Tibial nerve (tissue), 4 donors: ENCODE data around the gene CRB1. TPM values are rescaled to one million over a fixed set of nuclear protein-coding genes. Genes with fewer than 3 reads are reported as not detected.

Source experiments
- DNase-seq, 2 donors: peaks; one replicate each; pipeline ENCODE4 v3.0.0-alpha.2; 2019; ENCODE audit warnings: low spot score in 2 of 2
- H3K27ac ChIP-seq, 4 donors: fragments of 200-600 bp; sonication (generic) in 3 of 4; one replicate each; pipeline ENCODE4 v1.5.1; 2017 to 2019; ENCODE audit warnings: mild to moderate bottlenecking in 1 of 4
- H3K27me3 ChIP-seq, 2 donors: fragments of 200-600 bp; sonication (generic) in 1 of 2; one replicate each; pipeline versions ENCODE4 v1.5.1 to v1.6.0; 2017 to 2019
- H3K36me3 ChIP-seq, 3 donors: fragments of 200-600 bp; sonication (generic); one replicate each; pipeline ENCODE4 v1.5.1; 2018 to 2019
- H3K4me1 ChIP-seq, 4 donors: fragments of 200-600 bp; sonication (generic) in 3 of 4; one replicate each; pipeline ENCODE4 v1.5.1; 2017 to 2019
- H3K4me3 ChIP-seq, 4 donors: fragments of 200-600 bp; sonication (generic) in 3 of 4; one replicate each; pipeline ENCODE4 v1.5.1; 2017 to 2019; ENCODE audit warnings: mild to moderate bottlenecking in 1 of 4, moderate library complexity in 1 of 4
- H3K9me3 ChIP-seq, 4 donors: fragments of 200-600 bp; sonication (generic) in 3 of 4; one replicate each; pipeline ENCODE4 v1.5.1; 2017 to 2019
- CTCF ChIP-seq, 5 experiments: fragments of 200-600 bp in 3 of 5; fragments of 450-650 bp in 2 of 5; sonication (generic) in 3 of 5; IDR thresholded peaks; one replicate each; pipeline ENCODE4 v1.5.1; 2016 to 2019; ENCODE audit warnings: antibody characterized with exemption in 5 of 5, mild to moderate bottlenecking in 3 of 5, moderate library complexity in 2 of 5
- EP300 ChIP-seq, 2 donors: sonication (generic); formaldehyde crosslinking; IDR thresholded peaks; one replicate each; pipeline ENCODE4 v1.6.1; 2017; ENCODE audit warnings: antibody characterized with exemption in 2 of 2, mild to moderate bottlenecking in 1 of 2
- POLR2A ChIP-seq, 2 donors: fragments of 450-650 bp; IDR thresholded peaks; one replicate each; pipeline ENCODE4 v1.6.1; 2017; ENCODE audit warnings: antibody characterized with exemption in 2 of 2, mild to moderate bottlenecking in 2 of 2, moderate library complexity in 2 of 2
- WGBS, 2 donors: methylation state at CpG; one replicate each; pipeline ENCODE4 v1.1.5; 2018; 5-methylcytosine and 5-hydroxymethylcytosine counted together
- total RNA-seq, 4 donors: library from RNA; depleted of rRNA; stranded (reverse); fragments of >200 nt; gene quantifications; one replicate each; pipeline ENCODE4 v1.1.0, GENCODE V29; 2016

The CRB1 gene
- total RNA-seq, 4 donors from 2014 or later: 0.60 to 4.0 (median 1.7) TPM

GRCh38 chr1:197327776-197328364 lies 59.8 kb downstream of the CRB1 start:
- Histone ChIP-seq H3K27ac (peak overlapping the region in 1 of 4 donors; percentile 48), H3K9me3 (no peaks in the 10 kb centered on the region), H3K36me3 (no peaks in the 10 kb centered on the region), H3K27me3 (no peaks in the 10 kb centered on the region), H3K4me1 (no peaks in the 10 kb centered on the region), H3K4me3 (no peak overlapping the region)
- TF ChIP-seq CTCF (IDR thresholded peaks at IDR 0.05) (peak; percentile 33 to 61 (median 53)), EP300 (IDR thresholded peaks at IDR 0.05) (no peak)
- WGBS, 2 donors: 27 to 32% methylated on average over 2 of the region's 2 CpGs
- no peak for DNase-seq

- Histone ChIP-seq H3K27me3 (no peaks in the 10 kb centered on the region), H3K9me3 (no peaks in the 10 kb centered on the region), H3K4me3 (no peak overlapping the region), H3K4me1 (no peaks in the 10 kb centered on the region), H3K36me3 (no peaks in the 10 kb centered on the region), H3K27ac (no peak overlapping the region)
- 72 to 81% methylated on average over 4 of the region's 4 CpGs for WGBS, 2 donors
- TF ChIP-seq POLR2A (IDR thresholded peaks at IDR 0.05) (no peak), EP300 (IDR thresholded peaks at IDR 0.05) (no peak), CTCF (IDR thresholded peaks at IDR 0.05) (no peak)
- no peak for DNase-seq
Measured at GRCh38 chr1:197330213-197330612, 62.2 kb downstream of the CRB1 start.

GRCh38 chr1:197331565-197331964 lies 63.5 kb downstream of the CRB1 start:
- Histone ChIP-seq H3K4me1 (no peaks in the 10 kb centered on the region), H3K36me3 (no peaks in the 10 kb centered on the region), H3K4me3 (no peak overlapping the region), H3K27ac (no peak overlapping the region), H3K27me3 (no peaks in the 10 kb centered on the region), H3K9me3 (no peaks in the 10 kb centered on the region)
- WGBS, 2 donors: 94 to 96% methylated on average over 5 of the region's 5 CpGs
- DNase-seq: no peak
- TF ChIP-seq POLR2A (IDR thresholded peaks at IDR 0.05) (no peak), EP300 (IDR thresholded peaks at IDR 0.05) (no peak), CTCF (IDR thresholded peaks at IDR 0.05) (no peak)

GRCh38 chr1:197333041-197333440 lies 65.0 kb downstream of the CRB1 start:
- DNase-seq: no peak
- 67 to 82% methylated on average over 1 of the region's 1 CpG for WGBS, 2 donors
- no peaks in the 10 kb centered on the region for H3K36me3 ChIP-seq
- no peak overlapping the region for H3K4me3 ChIP-seq
- no peaks in the 10 kb centered on the region for H3K4me1 ChIP-seq
- no peak for TF ChIP-seq EP300 (IDR thresholded peaks at IDR 0.05)
- TF ChIP-seq CTCF (IDR thresholded peaks at IDR 0.05): no peak
- TF ChIP-seq POLR2A (IDR thresholded peaks at IDR 0.05): no peak
- no peaks in the 10 kb centered on the region for H3K27me3 ChIP-seq
- H3K9me3 ChIP-seq: no peaks in the 10 kb centered on the region
- no peak overlapping the region for H3K27ac ChIP-seq

- Histone ChIP-seq H3K36me3 (no peaks in the 10 kb centered on the region), H3K4me3 (no peak overlapping the region), H3K9me3 (no peaks in the 10 kb centered on the region), H3K27ac (no peak overlapping the region), H3K4me1 (no peaks in the 10 kb centered on the region), H3K27me3 (no peaks in the 10 kb centered on the region)
- WGBS, 2 donors: 87 to 94% methylated on average over 2 of the region's 2 CpGs
- no peak for TF ChIP-seq EP300 (IDR thresholded peaks at IDR 0.05)
- TF ChIP-seq POLR2A (IDR thresholded peaks at IDR 0.05): no peak
- no peak for DNase-seq
Measured at GRCh38 chr1:197336571-197336970, 68.5 kb downstream of the CRB1 start.
